ENCODE measurements around the gene SMCO3. TPM values are rescaled to one million over a fixed set of nuclear protein-coding genes. Genes with fewer than 3 reads are reported as not detected.

The SMCO3 gene
- total RNA-seq, 1 donor from 2014 or later, result 0.12 TPM

GRCh38 chr12:14828892-14829291 lies 14.9 kb upstream of the SMCO3 start:
- no peak for DNase-seq (ENCODE audit: extremely low read depth, low read depth, low spot score)

GRCh38 chr12:14827043-14827442 lies 13.1 kb upstream of the SMCO3 start:
- DNase-seq (ENCODE audit: extremely low read depth, low read depth, low spot score), result no peak

GRCh38 chr12:14826491-14826890 lies 12.5 kb upstream of the SMCO3 start:
- no peak for DNase-seq (ENCODE audit: extremely low read depth, low read depth, low spot score)

GRCh38 chr12:14825256-14825655 lies 11.3 kb upstream of the SMCO3 start:
- no peak for DNase-seq (ENCODE audit: extremely low read depth, low read depth, low spot score)

GRCh38 chr12:14824012-14824634 lies 10.1 kb upstream of the SMCO3 start:
- no peak for DNase-seq (ENCODE audit: extremely low read depth, low read depth, low spot score)

- no peak for DNase-seq (ENCODE audit: extremely low read depth, low read depth, low spot score)
Observed at GRCh38 chr12:14811486-14811885, 2.5 kb downstream of the SMCO3 start.

GRCh38 chr12:14810953-14811483 lies 3.0 kb downstream of the SMCO3 start:
- DNase-seq (ENCODE audit: extremely low read depth, low read depth, low spot score), result no peak

- no peak for DNase-seq (ENCODE audit: extremely low read depth, low read depth, low spot score)
Observed at GRCh38 chr12:14810167-14810952, 3.6 kb downstream of the SMCO3 start.

- no peak for DNase-seq (ENCODE audit: extremely low read depth, low read depth, low spot score)
Observed at GRCh38 chr12:14803830-14804160, 10.2 kb downstream of the SMCO3 start.

- peak; percentile 96 for DNase-seq (ENCODE audit: extremely low read depth, low read depth, low spot score)
Observed at GRCh38 chr12:14803011-14803829, 10.8 kb downstream of the SMCO3 start, which contains the start of the genes C12orf60 and WBP11. Gene C12orf60, plus strand, starts transcription at chr12:14803670. Its CDS starts 19,266 bp downstream, at chr12:14822936. Gene WBP11, minus strand, starts transcription at chr12:14803478. Its CDS starts 2,095 bp downstream, at chr12:14801383.

- peak; percentile 3 for DNase-seq (ENCODE audit: extremely low read depth, low read depth, low spot score)
Observed at GRCh38 chr12:14802721-14803010, 11.3 kb downstream of the SMCO3 start.

- no peak for DNase-seq (ENCODE audit: extremely low read depth, low read depth, low spot score)
Observed at GRCh38 chr12:14802247-14802646, 11.7 kb downstream of the SMCO3 start.

- no peak for DNase-seq (ENCODE audit: extremely low read depth, low read depth, low spot score)
Observed at GRCh38 chr12:14795028-14795448, 18.9 kb downstream of the SMCO3 start.

GRCh38 chr12:14785568-14785967 lies 28.4 kb downstream of the SMCO3 start:
- no peak for DNase-seq (ENCODE audit: extremely low read depth, low read depth, low spot score)

- DNase-seq (ENCODE audit: extremely low read depth, low read depth, low spot score), result no peak
Observed at GRCh38 chr12:14784471-14784870, 29.5 kb downstream of the SMCO3 start.

- no peak for DNase-seq (ENCODE audit: extremely low read depth, low read depth, low spot score)
Observed at GRCh38 chr12:14782756-14783155, 31.2 kb downstream of the SMCO3 start.

- no peak for DNase-seq (ENCODE audit: extremely low read depth, low read depth, low spot score)
Observed at GRCh38 chr12:14781563-14781962, 32.4 kb downstream of the SMCO3 start.

GRCh38 chr12:14780859-14781258 lies 33.1 kb downstream of the SMCO3 start:
- DNase-seq (ENCODE audit: extremely low read depth, low read depth, low spot score), result no peak

GRCh38 chr12:14779834-14780233 lies 34.1 kb downstream of the SMCO3 start:
- no peak for DNase-seq (ENCODE audit: extremely low read depth, low read depth, low spot score)

GRCh38 chr12:14777271-14777670 lies 36.7 kb downstream of the SMCO3 start:
- DNase-seq (ENCODE audit: extremely low read depth, low read depth, low spot score), result no peak

GRCh38 chr12:14776236-14776961 lies 37.6 kb downstream of the SMCO3 start:
- no peak for DNase-seq (ENCODE audit: extremely low read depth, low read depth, low spot score)

Data from glomerular endothelial cell (primary cell).